Stimulated activated CD4-positive, alpha-beta T cell treated with anti-CD3 and anti-CD28 coated beads, TNF-alpha, amount 100 ng/mL, for 24 hours (primary cell): ENCODE results near the gene NFAT5.
"Not testable (repeated sequence)": the region's sequence is repeated elsewhere in the genome, so short reads cannot be mapped to it uniquely, and the experiment has no call there.

Experiments used
- DNase-seq, 3 experiments: peaks; one replicate each; pipeline ENCODE4 v3.0.0-alpha.2; 2020; ENCODE audit warnings: low read depth in 3 of 3

Gene NFAT5

GRCh38 chr16:69706256-69706974 is 140.6 kb downstream of the NFAT5 start:
- DNase-seq: no peak

GRCh38 chr16:69706975-69707340 is 141.2 kb downstream of the NFAT5 start:
- DNase-seq: no peak

GRCh38 chr16:69707920-69708683 is 142.3 kb downstream of the NFAT5 start:
- DNase-seq: no peak

GRCh38 chr16:69709456-69710084 is 143.8 kb downstream of the NFAT5 start:
- no peak for DNase-seq

- DNase-seq: no peak
Observed at GRCh38 chr16:69711115-69711740, 145.5 kb downstream of the NFAT5 start.

- no peak for DNase-seq
Observed at GRCh38 chr16:69712277-69712676, 146.5 kb downstream of the NFAT5 start.

GRCh38 chr16:69712914-69713581 is 147.3 kb downstream of the NFAT5 start:
- DNase-seq: no peak

GRCh38 chr16:69717066-69717465 is 151.3 kb downstream of the NFAT5 start:
- no peak for DNase-seq

- DNase-seq: no peak
Observed at GRCh38 chr16:69718111-69718764, 152.5 kb downstream of the NFAT5 start.

GRCh38 chr16:69720822-69721430 is 155.2 kb downstream of the NFAT5 start:
- DNase-seq: no peak

GRCh38 chr16:69721441-69721957 is 155.7 kb downstream of the NFAT5 start:
- no peak for DNase-seq

GRCh38 chr16:69724414-69724873 is 158.7 kb downstream of the NFAT5 start:
- DNase-seq: no peak

- no peak for DNase-seq
Observed at GRCh38 chr16:69724981-69725479, 159.3 kb downstream of the NFAT5 start.

GRCh38 chr16:69725480-69726312 is 159.9 kb downstream of the NFAT5 start:
- DNase-seq: no peak

GRCh38 chr16:69726313-69727060 is 160.7 kb downstream of the NFAT5 start, which contains the start of gene NQO1:
Gene NQO1 (minus strand): TSS chr16:69726560. CDS start chr16:69726439, 121 bp downstream.
- DNase-seq: peak; percentile 81 to 92 (median 82)

- DNase-seq: no peak
Observed at GRCh38 chr16:69727916-69728270, 162.1 kb downstream of the NFAT5 start.

GRCh38 chr16:69729030-69729429 is 163.3 kb downstream of the NFAT5 start:
- DNase-seq: not testable (repeated sequence)

- DNase-seq: not testable (repeated sequence)
Observed at GRCh38 chr16:69731280-69731679, 165.5 kb downstream of the NFAT5 start.

- no peak for DNase-seq
Observed at GRCh38 chr16:69732101-69732500, 166.3 kb downstream of the NFAT5 start.
